A673 (cell line): Measurements from ENCODE around the gene FBXO38.

Source experiments
- CTCF ChIP-seq: fragments of 300-800, 200-600 bp; sonication (generic); conservative IDR thresholded peaks from 2 replicates; pipeline ENCODE4 v1.5.1; 2017; ENCODE audit warnings: low read depth, mild to moderate bottlenecking, antibody characterized with exemption, low read length, moderate library complexity, mixed read lengths
- EZH2 ChIP-seq: fragments of 200-600 bp; sonication (generic); IDR thresholded peaks from 2 replicates; pipeline ENCODE4 v1.6.1; 2017; ENCODE audit warnings: borderline replicate concordance, low read depth, mild to moderate bottlenecking, mixed read lengths, antibody characterized with exemption, low read length; ENCODE audit not compliant: poor library complexity, severe bottlenecking

DNA sequence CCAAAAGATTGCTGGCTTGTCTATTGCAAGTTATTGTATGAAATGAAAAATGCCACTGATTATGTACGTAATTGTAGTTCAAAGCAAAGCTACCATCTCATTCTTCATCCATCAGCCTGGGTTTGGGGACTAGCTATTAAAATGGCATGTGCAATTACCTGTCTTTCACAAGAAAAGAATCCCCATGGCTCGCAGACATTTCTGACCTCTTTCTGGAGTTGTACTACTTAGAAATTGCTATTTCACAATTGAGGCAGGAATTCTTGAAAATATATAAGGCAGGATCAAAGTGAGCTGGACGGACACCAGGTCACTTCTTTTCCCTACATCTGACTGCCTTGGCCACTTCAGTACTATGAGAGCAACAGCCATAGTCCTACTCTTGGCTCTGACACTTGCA, 48.5 kb upstream of the FBXO38 start, which contains the start of gene SPINK9:
- TF ChIP-seq CTCF: no peak
- TF ChIP-seq EZH2: no peak
